G401 (cell line): Measurements from ENCODE around the gene SRRM5. TPM values are rescaled to one million over a fixed set of nuclear protein-coding genes. Genes with fewer than 3 reads are reported as not detected.

ENCODE experiments used
- DNase-seq: peaks from one replicate; pipeline ENCODE4 v3.0.0-alpha.2; 2015; ENCODE audit warnings: low spot score
- in situ Hi-C: cut with HindIII; loops from 2 replicates; pipeline ENCODE4 v1.10.0; 2016; ENCODE audit warnings: low sequenced_read_pairs, mixed read lengths
- total RNA-seq: library from RNA; depleted of rRNA; stranded (reverse); fragments of >200 nt; shearing (Covaris generic); gene quantifications from 2 replicates; pipeline ENCODE4 v1.2.3, GENCODE V29; 2014; rRNA removed

The SRRM5 gene
- total RNA-seq, 1 experiment from 2014 or later, result not detected

DNA sequence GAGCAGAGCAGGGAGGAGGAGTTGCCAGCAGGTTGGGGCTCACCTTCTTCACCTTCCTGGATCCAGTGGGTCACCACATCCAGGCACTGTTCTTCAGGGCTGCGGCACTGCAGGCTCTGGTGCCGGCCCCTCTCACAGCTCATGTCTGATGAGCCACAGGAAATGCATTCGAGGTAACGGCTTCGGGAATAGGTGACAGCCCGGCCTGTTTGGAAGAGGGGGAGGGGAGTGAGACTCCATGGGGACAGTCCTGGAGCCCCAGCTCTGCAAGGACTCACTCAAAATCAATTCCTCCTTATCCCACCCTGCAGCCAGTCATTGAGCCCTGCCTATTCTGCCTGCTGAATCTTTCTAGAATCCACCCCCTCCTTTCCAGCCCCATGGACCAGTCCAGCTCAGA lies 44.5 kb downstream of the SRRM5 start:
- in situ Hi-C loops, result no loop called here

DNA sequence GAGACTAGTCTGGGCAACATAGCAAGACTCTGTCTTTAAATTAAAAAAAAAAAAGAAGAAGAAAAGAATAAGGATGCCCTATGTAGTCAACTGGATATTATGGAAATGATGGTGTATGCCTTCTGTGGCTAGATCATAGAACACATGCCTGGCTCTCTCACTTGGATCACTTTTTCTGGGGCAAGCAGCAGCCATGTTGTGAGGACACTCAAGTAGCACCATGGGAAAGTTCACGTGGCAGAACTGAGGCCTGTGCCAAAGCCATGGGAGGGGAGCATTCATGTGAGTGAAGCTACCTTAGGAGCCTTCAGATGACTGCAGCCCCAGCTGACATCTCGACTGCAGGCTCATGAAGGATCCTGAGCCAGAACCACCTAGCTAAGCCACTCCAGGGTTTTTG lies 46.1 kb downstream of the SRRM5 start:
- in situ Hi-C loops, result no loop called here
- no peak for DNase-seq

More for the DNA sequence above, 44.5 kb downstream of the SRRM5 start:
- DNase-seq, result no peak

GRCh38 chr19:43658494-43658893 lies 46.6 kb downstream of the SRRM5 start:
- in situ Hi-C loops, result no loop called here
- no peak for DNase-seq

DNA sequence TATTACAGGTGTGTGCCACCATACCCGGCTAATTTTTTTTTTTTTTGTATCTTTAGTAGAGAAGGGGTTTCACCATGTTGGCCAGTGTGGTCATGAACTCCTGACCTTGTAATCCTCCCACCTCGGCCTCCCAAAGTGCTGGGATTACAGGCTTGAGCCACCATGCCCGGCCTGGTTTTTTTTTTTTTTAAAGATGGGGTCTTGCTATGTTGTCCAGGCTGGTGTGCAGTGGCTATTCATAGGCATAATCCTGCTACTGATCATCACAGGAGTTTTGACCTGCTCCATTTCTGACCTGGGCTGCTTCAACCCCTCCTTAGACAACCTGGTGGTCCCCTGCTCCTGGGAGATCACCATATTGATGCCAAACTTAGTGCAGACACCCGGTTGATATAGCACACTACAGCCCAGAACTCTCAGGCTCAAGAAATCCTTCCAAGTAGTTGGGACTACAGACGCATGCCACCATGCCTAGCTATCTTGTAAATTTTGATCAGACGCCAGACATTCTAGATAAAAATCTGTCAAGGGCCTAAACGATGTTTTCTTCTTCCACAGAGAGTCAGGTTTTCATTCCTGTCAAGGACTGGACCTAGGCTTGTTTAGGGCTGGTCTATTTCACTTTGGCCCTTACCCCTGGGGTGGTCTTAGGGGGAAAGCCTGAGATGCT lies 48.5 kb downstream of the SRRM5 start:
- DNase-seq, result no peak

GRCh38 chr19:43660971-43661360 lies 49.1 kb downstream of the SRRM5 start:
- in situ Hi-C loops, result no loop called here

More for the DNA sequence above, 48.5 kb downstream of the SRRM5 start:
- in situ Hi-C loops, result no loop called here

GRCh38 chr19:43662487-43662886 lies 50.6 kb downstream of the SRRM5 start:
- in situ Hi-C loops, result no loop called here
- DNase-seq, result no peak

More at GRCh38 chr19:43660971-43661360, 49.1 kb downstream of the SRRM5 start:
- DNase-seq, result no peak

DNA sequence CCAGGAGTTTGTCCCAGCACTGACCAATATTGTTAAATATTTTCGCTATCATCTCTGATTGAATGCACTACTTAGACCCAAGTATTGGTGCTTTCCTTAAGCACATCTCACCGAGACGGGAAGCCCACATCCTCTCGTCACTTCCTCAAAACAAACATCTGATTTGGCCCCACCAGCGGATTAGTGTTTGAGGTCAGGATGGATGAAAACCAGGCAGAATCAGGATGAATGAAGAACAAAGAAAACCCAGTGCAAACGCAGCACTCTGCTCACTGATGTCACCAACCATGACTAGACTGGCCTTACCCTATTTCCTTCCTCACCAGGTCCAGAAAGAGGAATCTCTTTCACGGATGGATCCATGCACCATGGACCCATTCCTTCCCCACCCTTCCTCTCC lies 52.1 kb downstream of the SRRM5 start:
- DNase-seq, result no peak

More for the DNA sequence above, 52.1 kb downstream of the SRRM5 start:
- in situ Hi-C loops, result no loop called here

Other genes starting within 250 kb of the SRRM5 start
- gene TEX101, start 197.2 kb upstream of the SRRM5 start, total RNA-seq, result 1.7 TPM in 1 of 2 replicates, not detected in the other
- not detected in 2 replicates for gene LYPD3, start 146.5 kb upstream of the SRRM5 start, total RNA-seq
- 51.2 and 77.2 TPM in 2 replicates for gene PHLDB3, start 107.3 kb upstream of the SRRM5 start, total RNA-seq
- gene ETHE1, start 84.9 kb upstream of the SRRM5 start, total RNA-seq, result 227 and 243 TPM in 2 replicates
- gene ZNF575, start 78.9 kb upstream of the SRRM5 start, total RNA-seq, result not detected in 2 replicates
- gene XRCC1, start 36.6 kb upstream of the SRRM5 start, total RNA-seq, result 64.5 and 77.2 TPM in 2 replicates
- 1.5 and 2.7 TPM in 2 replicates for gene PINLYP, start 36.3 kb upstream of the SRRM5 start, total RNA-seq
- gene IRGQ, start 16.0 kb upstream of the SRRM5 start, total RNA-seq, result 43.1 and 63.5 TPM in 2 replicates
- gene ZNF576, start 15.5 kb upstream of the SRRM5 start, total RNA-seq, result 6.9 and 15.4 TPM in 2 replicates
- 135 and 160 TPM in 2 replicates for gene ZNF428, start 7.5 kb downstream of the SRRM5 start, total RNA-seq
- 47.8 and 58.7 TPM in 2 replicates for gene CADM4, start 27.8 kb downstream of the SRRM5 start, total RNA-seq
- gene PLAUR, start 58.1 kb downstream of the SRRM5 start, total RNA-seq, result 6.0 and 8.8 TPM in 2 replicates
- not detected in 2 replicates for gene IRGC, start 104.0 kb downstream of the SRRM5 start, total RNA-seq
- gene SMG9, start 142.9 kb downstream of the SRRM5 start, total RNA-seq, result 18.3 and 22.3 TPM in 2 replicates
- gene KCNN4, start 168.9 kb downstream of the SRRM5 start, total RNA-seq, result 4.2 and 5.7 TPM in 2 replicates
- gene LYPD5, start 190.4 kb downstream of the SRRM5 start, total RNA-seq, result not detected in 2 replicates
- gene ZNF283, start 215.2 kb downstream of the SRRM5 start, total RNA-seq, result 3.8 and 13.4 TPM in 2 replicates